CD4-positive, alpha-beta T cell (primary cell): ENCODE data around the gene HMOX1. TPM values are rescaled to one million over a fixed set of nuclear protein-coding genes. Genes with fewer than 3 reads are reported as not detected.

Experiments
- ATAC-seq: fragments of 200-7000 bp; cut with Tn5 transposase; one replicate; pipeline ENCODE4 v1.10.0; 2022; ENCODE audit warnings: mild to moderate bottlenecking; ENCODE audit not compliant: poor library complexity
- CTCF ChIA-PET: fragments of 350-600 bp; sonication (Branson Sonifier 250); formaldehyde crosslinking; loops from one replicate; lab custom pipeline; 2021; ENCODE audit warnings: antibody characterized with exemption, inconsistent platforms; lab: Charles Lee
- POLR2A ChIA-PET: fragments of 350-600 bp; sonication (Branson Sonifier 250); formaldehyde crosslinking; loops from one replicate; lab custom pipeline; 2021; ENCODE audit warnings: antibody characterized with exemption, inconsistent platforms; lab: Charles Lee
- DNase-seq, 14 experiments: peaks; one replicate each; pipeline ENCODE4 v3.0.0-alpha.2; 2013 to 2020; ENCODE audit warnings: mixed read lengths in 2 of 14
- H3K27ac ChIP-seq, 2 donors: one replicate each; pipeline versions ENCODE4 v1.5.1 to v1.7.0; 2013; ENCODE audit warnings: low read length in 2 of 2, low read depth in 1 of 2, mild to moderate bottlenecking in 1 of 2
- H3K27me3 ChIP-seq, 2 experiments: 1 replicate in 1 of 2; 2 replicates in 1 of 2; pipeline versions ENCODE4 v1.6.1 to v1.7.0; 2013; ENCODE audit warnings: low read length in 2 of 2, control low read depth in 1 of 2, mild to moderate bottlenecking in 1 of 2, moderate library complexity in 1 of 2; ENCODE audit not compliant: insufficient read depth in 2 of 2, control insufficient read depth in 1 of 2
- H3K36me3 ChIP-seq: one replicate; pipeline ENCODE4 v1.6.1; 2013; ENCODE audit warnings: low read length, control low read depth; ENCODE audit not compliant: insufficient read depth
- H3K4me1 ChIP-seq: one replicate; pipeline ENCODE4 v1.6.1; 2013; ENCODE audit warnings: low read length, control low read depth; ENCODE audit not compliant: insufficient read depth
- H3K4me3 ChIP-seq: one replicate; pipeline ENCODE4 v1.5.1; 2013; ENCODE audit warnings: mild to moderate bottlenecking, low read length, moderate library complexity
- H3K9me3 ChIP-seq, 2 experiments: 1 replicate in 1 of 2; 2 replicates in 1 of 2; pipeline versions ENCODE4 v1.6.1 to v1.7.0; 2013; ENCODE audit warnings: low read length in 2 of 2, mild to moderate bottlenecking in 2 of 2, control low read depth in 1 of 2, moderate library complexity in 1 of 2; ENCODE audit not compliant: control insufficient read depth in 1 of 2, insufficient read depth in 1 of 2
- H3K27ac Mint-ChIP-seq: one replicate; pipeline ENCODE4 v1.8.0; 2020; ENCODE audit warnings: mixed read lengths
- H3K27me3 Mint-ChIP-seq: one replicate; pipeline ENCODE4 v1.8.0; 2021; ENCODE audit warnings: mixed read lengths
- H3K36me3 Mint-ChIP-seq: one replicate; pipeline ENCODE4 v1.8.0; 2021; ENCODE audit warnings: low read depth, mixed read lengths
- H3K4me1 Mint-ChIP-seq: one replicate; pipeline ENCODE4 v1.8.0; 2021; ENCODE audit warnings: low read depth, mixed read lengths
- H3K4me3 Mint-ChIP-seq: one replicate; pipeline ENCODE4 v1.8.0; 2020; ENCODE audit warnings: mild to moderate bottlenecking, mixed read lengths
- H3K9me3 Mint-ChIP-seq: one replicate; pipeline ENCODE4 v1.8.0; 2020; ENCODE audit warnings: mixed read lengths
- intact Hi-C, 2 experiments: fragments of 100-400 bp; cut with DNase I in 1 of 2; cut with micrococcal nuclease in 1 of 2; formaldehyde crosslinking; loops; one replicate each; pipeline versions ENCODE4 v1.15.1 to v1.9.0; 2023 to 2025; cut with DNase I, micrococcal nuclease
- total RNA-seq, 174 experiments: library from RNA in 2 of 174; stranded (reverse) in 2 of 174; gene quantifications; one replicate each; pipeline ENCODE4 v1.2.3 and lab custom pipeline; 2021 to 2026
- TF ChIP-seq, protein P1 (sequence below): fragments of 200-600 bp; IDR thresholded peaks from one replicate; pipeline ENCODE4 v1.8.0; 2022; ENCODE audit warnings: antibody characterized with exemption, mild to moderate bottlenecking

HMOX1 gene
- total RNA-seq, 2 experiments from 2014 or later: 1.1 to 1.5 TPM

DNA sequence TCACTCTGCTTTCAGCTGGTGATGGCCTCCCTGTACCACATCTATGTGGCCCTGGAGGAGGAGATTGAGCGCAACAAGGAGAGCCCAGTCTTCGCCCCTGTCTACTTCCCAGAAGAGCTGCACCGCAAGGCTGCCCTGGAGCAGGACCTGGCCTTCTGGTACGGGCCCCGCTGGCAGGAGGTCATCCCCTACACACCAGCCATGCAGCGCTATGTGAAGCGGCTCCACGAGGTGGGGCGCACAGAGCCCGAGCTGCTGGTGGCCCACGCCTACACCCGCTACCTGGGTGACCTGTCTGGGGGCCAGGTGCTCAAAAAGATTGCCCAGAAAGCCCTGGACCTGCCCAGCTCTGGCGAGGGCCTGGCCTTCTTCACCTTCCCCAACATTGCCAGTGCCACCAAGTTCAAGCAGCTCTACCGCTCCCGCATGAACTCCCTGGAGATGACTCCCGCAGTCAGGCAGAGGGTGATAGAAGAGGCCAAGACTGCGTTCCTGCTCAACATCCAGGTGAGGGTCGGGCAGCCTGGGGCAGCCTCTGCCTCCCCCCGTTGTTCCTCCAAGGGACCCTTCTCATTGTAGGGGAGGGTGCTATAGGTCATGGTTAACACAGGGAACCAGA, 5.9 kb downstream of the HMOX1 start:
- Histone ChIP-seq H3K4me3 (no peak overlapping the region), H3K36me3 (no peaks in the 10 kb centered on the region), H3K27ac (no peak overlapping the region), H3K9me3 (no peaks in the 10 kb centered on the region), H3K4me1 (no peaks in the 10 kb centered on the region), H3K27me3 (peaks cover 20 to 29% of the 10 kb centered on the region in 2 experiments)
- intact Hi-C loops: no loop called here
- CTCF ChIA-PET: no interaction called here
- TF ChIP-seq, protein P1, sequence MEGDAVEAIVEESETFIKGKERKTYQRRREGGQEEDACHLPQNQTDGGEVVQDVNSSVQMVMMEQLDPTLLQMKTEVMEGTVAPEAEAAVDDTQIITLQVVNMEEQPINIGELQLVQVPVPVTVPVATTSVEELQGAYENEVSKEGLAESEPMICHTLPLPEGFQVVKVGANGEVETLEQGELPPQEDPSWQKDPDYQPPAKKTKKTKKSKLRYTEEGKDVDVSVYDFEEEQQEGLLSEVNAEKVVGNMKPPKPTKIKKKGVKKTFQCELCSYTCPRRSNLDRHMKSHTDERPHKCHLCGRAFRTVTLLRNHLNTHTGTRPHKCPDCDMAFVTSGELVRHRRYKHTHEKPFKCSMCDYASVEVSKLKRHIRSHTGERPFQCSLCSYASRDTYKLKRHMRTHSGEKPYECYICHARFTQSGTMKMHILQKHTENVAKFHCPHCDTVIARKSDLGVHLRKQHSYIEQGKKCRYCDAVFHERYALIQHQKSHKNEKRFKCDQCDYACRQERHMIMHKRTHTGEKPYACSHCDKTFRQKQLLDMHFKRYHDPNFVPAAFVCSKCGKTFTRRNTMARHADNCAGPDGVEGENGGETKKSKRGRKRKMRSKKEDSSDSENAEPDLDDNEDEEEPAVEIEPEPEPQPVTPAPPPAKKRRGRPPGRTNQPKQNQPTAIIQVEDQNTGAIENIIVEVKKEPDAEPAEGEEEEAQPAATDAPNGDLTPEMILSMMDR: no peak
- ATAC-seq: no peak
- Mint-ChIP-seq H3K27ac (no peak overlapping the region), H3K4me3 (no peak overlapping the region), H3K36me3 (no peaks in the 10 kb centered on the region), H3K27me3 (peaks cover 30% of the 10 kb centered on the region), H3K9me3 (no peaks in the 10 kb centered on the region), H3K4me1 (no peaks in the 10 kb centered on the region)
- no peak for DNase-seq
- POLR2A ChIA-PET: no interaction called here

DNA sequence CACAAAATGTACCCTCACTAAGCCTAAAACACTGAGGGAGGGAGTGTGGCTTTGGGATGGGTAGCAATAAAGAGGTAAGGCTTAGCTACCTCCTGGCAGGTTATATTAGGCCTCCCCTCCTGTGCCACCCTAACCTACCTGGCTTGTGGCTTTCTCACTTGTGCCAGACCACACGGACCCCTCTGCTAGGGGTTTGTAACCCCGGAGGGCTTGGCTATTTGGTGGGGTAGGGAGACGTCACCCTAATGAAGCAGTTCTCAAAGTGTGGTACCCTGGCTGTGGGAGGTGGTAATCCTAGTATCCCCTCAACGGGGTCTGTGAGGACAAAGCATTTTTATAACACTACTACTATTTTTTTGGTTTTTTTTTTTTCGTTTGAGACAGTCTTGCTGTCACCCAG, 10.0 kb downstream of the HMOX1 start:
- no peak overlapping the region for H3K4me3 ChIP-seq
- H3K9me3 ChIP-seq: no peaks in the 10 kb centered on the region
- ATAC-seq: no peak
- no peak for DNase-seq
- no peaks in the 10 kb centered on the region for H3K9me3 Mint-ChIP-seq
- no peak overlapping the region for H3K27ac ChIP-seq
- peaks cover 5 to 7% of the 10 kb centered on the region in 2 experiments for H3K27me3 ChIP-seq
- H3K27ac Mint-ChIP-seq: no peak overlapping the region
- TF ChIP-seq, protein P1: no peak
- no peaks in the 10 kb centered on the region for H3K36me3 Mint-ChIP-seq
- intact Hi-C loops: no loop called here
- no peaks in the 10 kb centered on the region for H3K4me1 Mint-ChIP-seq
- ChIA-PET CTCF (no interaction called here), POLR2A (no interaction called here)
- H3K27me3 Mint-ChIP-seq: no peaks in the 10 kb centered on the region
- no peaks in the 10 kb centered on the region for H3K36me3 ChIP-seq
- H3K4me1 ChIP-seq: no peaks in the 10 kb centered on the region
- no peak overlapping the region for H3K4me3 Mint-ChIP-seq

DNA sequence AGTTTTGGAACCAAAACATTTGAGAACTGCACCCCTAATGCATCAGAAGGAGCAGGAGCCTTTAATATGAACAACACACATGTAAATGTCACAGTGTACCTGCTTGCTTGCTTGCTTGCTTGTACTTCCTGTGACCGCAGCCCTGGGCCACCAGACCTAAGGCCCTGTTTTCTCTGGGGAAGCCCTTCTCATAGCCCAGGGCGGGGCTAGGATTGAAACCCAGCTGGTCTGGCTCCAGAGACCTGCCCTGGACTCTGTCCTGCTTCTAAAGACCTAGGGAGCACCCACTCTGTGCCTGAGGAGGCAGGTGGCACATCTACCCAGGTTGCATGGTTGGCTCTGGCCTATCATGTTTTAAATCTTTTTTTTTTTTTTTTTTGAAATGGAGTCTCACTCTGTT, 11.5 kb downstream of the HMOX1 start:
- ChIA-PET POLR2A (no interaction called here), CTCF (no interaction called here)
- no peak for DNase-seq
- H3K27ac ChIP-seq: no peak overlapping the region
- H3K36me3 ChIP-seq: no peaks in the 10 kb centered on the region
- no peaks in the 10 kb centered on the region for H3K4me1 ChIP-seq
- TF ChIP-seq, protein P1: no peak
- intact Hi-C loops: no loop called here
- Mint-ChIP-seq H3K27me3 (no peaks in the 10 kb centered on the region), H3K27ac (no peak overlapping the region), H3K36me3 (no peaks in the 10 kb centered on the region), H3K9me3 (no peaks in the 10 kb centered on the region), H3K4me3 (no peak overlapping the region), H3K4me1 (no peaks in the 10 kb centered on the region)
- ATAC-seq: no peak
- H3K27me3 ChIP-seq: peaks cover 0 to under 1% of the 10 kb centered on the region in 2 experiments
- no peak overlapping the region for H3K4me3 ChIP-seq
- no peaks in the 10 kb centered on the region for H3K9me3 ChIP-seq
